Omental fat pad (tissue), 4 donors: ENCODE measurements around the gene CD300A. TPM values are rescaled to one million over a fixed set of nuclear protein-coding genes. Genes with fewer than 3 reads are reported as not detected.
A peak's percentile ranks its signal among the peaks of the same experiment; 100 is the strongest.

Source experiments
- ATAC-seq: fragments of 150-250 bp; one replicate; pipeline ENCODE4 v1.9.1; 2016; ENCODE audit warnings: mild to moderate bottlenecking, moderate library complexity; ENCODE audit not compliant: low FRiP score
- DNase-seq: peaks from one replicate; pipeline ENCODE4 v3.0.0-alpha.2; 2019; ENCODE audit warnings: low spot score
- CTCF ChIP-seq, 3 donors: fragments of 450-650 bp; IDR thresholded peaks; one replicate each; pipeline ENCODE4 v1.5.1; 2016 to 2017; ENCODE audit warnings: antibody characterized with exemption in 3 of 3, mild to moderate bottlenecking in 3 of 3, moderate library complexity in 2 of 3
- total RNA-seq, 4 donors: library from RNA; depleted of rRNA; stranded (reverse); fragments of >200 nt; gene quantifications; one replicate each; pipeline ENCODE4 v1.1.0, GENCODE V29; 2016

The CD300A gene
- total RNA-seq, 4 donors from 2014 or later: 4.8 to 24.6 (median 16.6) TPM

- DNase-seq (no peak), ATAC-seq (no peak)
Measured at GRCh38 chr17:74441537-74441936, 24.9 kb upstream of the CD300A start.

GRCh38 chr17:74442291-74442669, 24.2 kb upstream of the CD300A start:
- DNase-seq (no peak), ATAC-seq (no peak)
- TF ChIP-seq CTCF (IDR thresholded peaks at IDR 0.05): no peak

More at GRCh38 chr17:74441537-74441936, 24.9 kb upstream of the CD300A start:
- no peak for TF ChIP-seq CTCF (IDR thresholded peaks at IDR 0.05)

GRCh38 chr17:74442670-74443515, 23.5 kb upstream of the CD300A start:
- TF ChIP-seq CTCF (IDR thresholded peaks at IDR 0.05): no peak
- ATAC-seq: peak; percentile 58
- no peak for DNase-seq

GRCh38 chr17:74443516-74444296, 22.7 kb upstream of the CD300A start:
- TF ChIP-seq CTCF (IDR thresholded peaks at IDR 0.05): no peak
- DNase-seq (no peak), ATAC-seq (no peak)

GRCh38 chr17:74444406-74444805, 22.0 kb upstream of the CD300A start:
- ATAC-seq: no peak
- no peak for DNase-seq
- no peak for TF ChIP-seq CTCF (IDR thresholded peaks at IDR 0.05)

GRCh38 chr17:74445158-74445557, 21.3 kb upstream of the CD300A start:
- TF ChIP-seq CTCF (IDR thresholded peaks at IDR 0.05): no peak
- no peak for DNase-seq
- no peak for ATAC-seq
